ENCODE results near the gene LRRC14B. TPM values are rescaled to one million over a fixed set of nuclear protein-coding genes. Genes with fewer than 3 reads are reported as not detected.

The LRRC14B gene
- total and polyA plus RNA-seq, 2 experiments from 2014 or later: not detected

GRCh38 chr5:153256-153655 lies 38.0 kb upstream of the LRRC14B start (continued):
- no peak for TF ChIP-seq NANOG (IDR thresholded peaks at IDR 0.05; ENCODE audit: borderline replicate concordance)
- TF ChIP-seq, protein P1, sequence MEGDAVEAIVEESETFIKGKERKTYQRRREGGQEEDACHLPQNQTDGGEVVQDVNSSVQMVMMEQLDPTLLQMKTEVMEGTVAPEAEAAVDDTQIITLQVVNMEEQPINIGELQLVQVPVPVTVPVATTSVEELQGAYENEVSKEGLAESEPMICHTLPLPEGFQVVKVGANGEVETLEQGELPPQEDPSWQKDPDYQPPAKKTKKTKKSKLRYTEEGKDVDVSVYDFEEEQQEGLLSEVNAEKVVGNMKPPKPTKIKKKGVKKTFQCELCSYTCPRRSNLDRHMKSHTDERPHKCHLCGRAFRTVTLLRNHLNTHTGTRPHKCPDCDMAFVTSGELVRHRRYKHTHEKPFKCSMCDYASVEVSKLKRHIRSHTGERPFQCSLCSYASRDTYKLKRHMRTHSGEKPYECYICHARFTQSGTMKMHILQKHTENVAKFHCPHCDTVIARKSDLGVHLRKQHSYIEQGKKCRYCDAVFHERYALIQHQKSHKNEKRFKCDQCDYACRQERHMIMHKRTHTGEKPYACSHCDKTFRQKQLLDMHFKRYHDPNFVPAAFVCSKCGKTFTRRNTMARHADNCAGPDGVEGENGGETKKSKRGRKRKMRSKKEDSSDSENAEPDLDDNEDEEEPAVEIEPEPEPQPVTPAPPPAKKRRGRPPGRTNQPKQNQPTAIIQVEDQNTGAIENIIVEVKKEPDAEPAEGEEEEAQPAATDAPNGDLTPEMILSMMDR (conservative IDR thresholded peaks at IDR 0.05; ENCODE audit: low read depth in 2 of 2): no peak
- no peak for TF ChIP-seq STAT1 (IDR thresholded peaks at IDR 0.05; ENCODE audit: unreplicated experiment)
- TF ChIP-seq POLR2AphosphoS5 (IDR thresholded peaks at IDR 0.05; ENCODE audit: low read depth): no peak
- TF ChIP-seq EZH2phosphoT487 (IDR thresholded peaks at IDR 0.05; ENCODE audit: unreplicated experiment): no peak

- Mint-ChIP-seq H3K4me1 (peaks cover 13% of the 10 kb centered on the region), H3K4me3 (no peak overlapping the region), H3K36me3 (ENCODE audit: low read depth) (peaks cover 67% of the 10 kb centered on the region), H3K27ac (no peak overlapping the region), H3K9me3 (no peaks in the 10 kb centered on the region; the same call in 1 of the 3 replicates), H3K27me3 (ENCODE audit: insufficient read depth, low read depth, poor library complexity) (peaks cover 10% of the 10 kb centered on the region)
- Histone ChIP-seq H3K9me2 (ENCODE audit: insufficient read depth) (no peaks in the 10 kb centered on the region), H3K27me3 (ENCODE audit: insufficient read depth) (no peaks in the 10 kb centered on the region), H3K36me3 (ENCODE audit: insufficient read depth) (peaks cover 29% of the 10 kb centered on the region; the same call in 1 of the 2 replicates), H3K79me2 (replicated peaks; ENCODE audit: insufficient read depth) (no peaks in the 10 kb centered on the region), H3F3A (replicated peaks; ENCODE audit: low read depth) (no peaks in the 10 kb centered on the region), H3K4me1 (ENCODE audit: insufficient read depth) (no peaks in the 10 kb centered on the region), H4K20me1 (replicated peaks; ENCODE audit: insufficient read depth) (peaks cover 9% of the 10 kb centered on the region), H3K4me2 (no peak overlapping the region), H3K4me3 (no peak overlapping the region), H3K27ac (ENCODE audit: low read depth) (no peak overlapping the region), H2AFZ (no peak overlapping the region)
- DNase-seq (ENCODE audit: low spot score): no peak
- TF ChIP-seq, protein P1 (conservative IDR thresholded peaks at IDR 0.05; ENCODE audit: low read depth in 2 of 2): no peak
- TF ChIP-seq STAT1 (IDR thresholded peaks at IDR 0.05; ENCODE audit: unreplicated experiment) (no peak), ZNF331 (CRISPR knock-in tag; IDR thresholded peaks at IDR 0.05; ENCODE audit: low read depth) (no peak), CREB1 (CRISPR knock-in tag; IDR thresholded peaks at IDR 0.05; ENCODE audit: low read depth) (no peak), POLR2AphosphoS5 (IDR thresholded peaks at IDR 0.05; ENCODE audit: low read depth) (no peak), REST (IDR thresholded peaks at IDR 0.05; ENCODE audit: unreplicated experiment) (no peak), JUNB (IDR thresholded peaks at IDR 0.05; ENCODE audit: unreplicated experiment) (no peak), EZH2 (IDR thresholded peaks at IDR 0.05; ENCODE audit: low read depth, unreplicated experiment) (no peak), ETS1 (IDR thresholded peaks at IDR 0.05) (no peak), NANOG (IDR thresholded peaks at IDR 0.05; ENCODE audit: borderline replicate concordance) (no peak), ZNF114 (CRISPR knock-in tag; IDR thresholded peaks at IDR 0.05) (no peak)
- peak; percentile 46 for ATAC-seq
Observed at GRCh38 chr5:154236-154635, 37.1 kb upstream of the LRRC14B start.

Data from GM23338 (cell line).